NT2/D1 (cell line): ENCODE measurements around the gene SCYL1.

Experiments used
- DNase-seq: peaks from one replicate; pipeline ENCODE4 v3.0.0-alpha.2; 2011; ENCODE audit warnings: low read depth, low spot score
- H3K27me3 ChIP-seq: 2 replicates; pipeline ENCODE4 v1.6.0; 2011; ENCODE audit warnings: mild to moderate bottlenecking; ENCODE audit not compliant: insufficient read length, insufficient read depth
- H3K36me3 ChIP-seq: 2 replicates; pipeline ENCODE4 v1.6.1; 2011; ENCODE audit warnings: mild to moderate bottlenecking, low read length, mixed read lengths; ENCODE audit not compliant: insufficient read depth, insufficient read length
- H3K4me1 ChIP-seq: 2 replicates; pipeline ENCODE4 v1.5.1; 2011; ENCODE audit not compliant: insufficient read depth, insufficient read length
- H3K4me3 ChIP-seq: 2 replicates; pipeline ENCODE4 v1.5.1; 2011; ENCODE audit warnings: low read depth; ENCODE audit not compliant: insufficient read length
- H3K9ac ChIP-seq: 2 replicates; pipeline ENCODE4 v1.6.0; 2011; ENCODE audit warnings: low read depth; ENCODE audit not compliant: insufficient read length
- H3K9me3 ChIP-seq: 2 replicates; pipeline ENCODE4 v1.5.1; 2011; ENCODE audit warnings: mild to moderate bottlenecking, low read length; ENCODE audit not compliant: insufficient read depth
- SUZ12 ChIP-seq: IDR thresholded peaks from 2 replicates; pipeline ENCODE4 v1.6.1; 2011; ENCODE audit not compliant: insufficient read length, insufficient read depth; ENCODE audit errors: extremely low read depth
- YY1 ChIP-seq: IDR thresholded peaks from 2 replicates; pipeline ENCODE4 v1.6.1; 2011; ENCODE audit not compliant: insufficient read length, insufficient read depth
- ZNF274 ChIP-seq: IDR thresholded peaks from 2 replicates; pipeline ENCODE4 v1.6.1; 2011; ENCODE audit warnings: mild to moderate bottlenecking, low read depth, low read length

Gene SCYL1

DNA sequence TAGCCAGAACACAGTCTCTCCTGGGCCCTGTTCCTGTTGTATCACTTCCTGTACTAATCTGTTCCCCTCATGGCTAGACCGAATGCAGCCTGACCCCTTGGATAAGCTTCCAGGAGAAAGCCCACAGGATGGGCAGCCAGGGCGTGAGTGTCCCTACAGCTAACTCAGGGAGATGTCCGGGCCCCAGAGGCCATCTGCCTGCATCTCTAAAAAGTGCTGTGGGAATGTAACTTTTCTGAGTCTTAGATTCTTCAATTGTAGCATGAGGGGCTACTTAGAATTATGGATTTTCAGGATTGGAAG lies 33.8 kb upstream of the SCYL1 start:
- H3K4me1 ChIP-seq = peaks cover 37% of the 10 kb centered on the region
- no peaks in the 10 kb centered on the region for H3K27me3 ChIP-seq
- TF ChIP-seq SUZ12 (no peak), ZNF274 (no peak), YY1 (no peak)
- no peaks in the 10 kb centered on the region for H3K9me3 ChIP-seq
- no peak for DNase-seq
- no peaks in the 10 kb centered on the region for H3K36me3 ChIP-seq
- H3K4me3 ChIP-seq = no peak overlapping the region
- peak overlapping the region; percentile 44 for H3K9ac ChIP-seq

GRCh38 chr11:65491614-65492386 lies 33.1 kb upstream of the SCYL1 start:
- no peaks in the 10 kb centered on the region for H3K27me3 ChIP-seq
- TF ChIP-seq SUZ12 (no peak), YY1 (no peak), ZNF274 (no peak)
- H3K36me3 ChIP-seq = no peaks in the 10 kb centered on the region
- no peak overlapping the region for H3K4me3 ChIP-seq
- no peak for DNase-seq
- no peaks in the 10 kb centered on the region for H3K9me3 ChIP-seq
- peaks cover 32% of the 10 kb centered on the region for H3K4me1 ChIP-seq
- H3K9ac ChIP-seq = peak overlapping the region; percentile 44

DNA sequence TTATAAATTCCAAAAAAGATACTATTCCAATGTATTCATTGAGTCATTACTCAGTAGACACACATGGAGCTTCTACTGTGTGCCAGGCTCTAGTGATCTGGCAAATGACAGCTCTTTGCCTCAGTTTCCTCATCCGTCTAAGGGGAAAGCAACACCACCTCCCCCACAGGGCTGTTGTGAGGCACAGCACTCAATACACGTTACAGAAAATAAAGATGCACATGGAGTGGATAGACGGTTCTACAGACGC lies 32.6 kb upstream of the SCYL1 start:
- H3K4me3 ChIP-seq = no peak overlapping the region
- no peaks in the 10 kb centered on the region for H3K36me3 ChIP-seq
- DNase-seq = no peak
- H3K9me3 ChIP-seq = no peaks in the 10 kb centered on the region
- no peak for TF ChIP-seq ZNF274
- no peak for TF ChIP-seq SUZ12
- TF ChIP-seq YY1 = no peak
- peaks cover 32% of the 10 kb centered on the region for H3K4me1 ChIP-seq
- H3K27me3 ChIP-seq = no peaks in the 10 kb centered on the region
- peak overlapping the region; percentile 21 for H3K9ac ChIP-seq

DNA sequence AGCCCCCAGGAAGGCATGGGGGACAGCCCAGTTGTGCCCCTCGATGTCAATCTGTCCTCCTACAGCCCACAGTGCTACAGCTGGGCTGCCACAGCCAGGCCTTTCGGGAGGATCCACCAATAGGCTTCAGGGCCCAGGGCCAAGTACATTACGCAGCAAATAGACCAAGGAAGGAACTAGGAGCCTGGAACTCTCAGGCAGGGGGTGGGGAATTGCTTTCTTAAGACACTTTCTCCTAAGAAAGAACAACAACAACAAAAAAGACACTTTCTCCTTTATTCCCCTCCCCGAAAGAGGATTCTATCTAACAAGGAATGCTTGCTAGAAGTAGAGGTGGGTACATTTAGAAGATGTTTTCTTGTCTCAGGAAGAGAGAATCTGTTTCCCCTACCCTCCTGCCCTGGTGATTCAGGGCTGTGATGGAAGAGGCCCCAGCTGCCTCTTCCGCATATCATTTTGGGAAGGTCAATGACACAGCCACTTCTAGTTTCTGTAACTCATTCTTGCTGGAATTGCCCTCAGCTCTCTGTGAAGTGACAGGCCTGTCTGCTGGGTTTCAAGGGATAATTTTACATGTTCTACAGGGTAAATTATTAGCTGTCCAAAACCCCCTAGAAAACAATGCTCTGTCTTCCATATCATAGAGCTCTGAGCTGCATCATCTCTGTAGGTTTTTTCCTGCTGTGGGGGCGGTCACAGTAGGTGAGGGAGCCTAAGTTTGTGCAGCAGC lies 32.1 kb upstream of the SCYL1 start:
- DNase-seq = no peak
- TF ChIP-seq SUZ12 (no peak), ZNF274 (no peak), YY1 (no peak)
- H3K4me1 ChIP-seq = peaks cover 31% of the 10 kb centered on the region
- no peaks in the 10 kb centered on the region for H3K36me3 ChIP-seq
- no peaks in the 10 kb centered on the region for H3K27me3 ChIP-seq
- H3K9me3 ChIP-seq = no peaks in the 10 kb centered on the region
- peak overlapping the region; percentile 21 for H3K9ac ChIP-seq
- H3K4me3 ChIP-seq = no peak overlapping the region

- Histone ChIP-seq H3K27me3 (no peaks in the 10 kb centered on the region), H3K36me3 (no peaks in the 10 kb centered on the region), H3K4me3 (no peak overlapping the region), H3K9ac (peak overlapping the region; percentile 44), H3K4me1 (peaks cover 26% of the 10 kb centered on the region), H3K9me3 (no peaks in the 10 kb centered on the region)
- DNase-seq = no peak
- TF ChIP-seq SUZ12 = no peak
- no peak for TF ChIP-seq ZNF274
- TF ChIP-seq YY1 = no peak
Measured at GRCh38 chr11:65493367-65494176, 31.3 kb upstream of the SCYL1 start.

GRCh38 chr11:65496304-65497140 lies 28.4 kb upstream of the SCYL1 start:
- no peaks in the 10 kb centered on the region for H3K9me3 ChIP-seq
- no peak for TF ChIP-seq YY1
- TF ChIP-seq ZNF274 = no peak
- TF ChIP-seq SUZ12 = no peak
- peak overlapping the region; percentile 11 for H3K4me3 ChIP-seq
- peaks cover 19% of the 10 kb centered on the region for H3K36me3 ChIP-seq
- DNase-seq = no peak
- peaks cover 9% of the 10 kb centered on the region for H3K4me1 ChIP-seq
- peak overlapping the region; percentile 47 for H3K9ac ChIP-seq
- H3K27me3 ChIP-seq = no peaks in the 10 kb centered on the region
